Stimulated activated CD4-positive, alpha-beta T cell treated with anti-CD3 and anti-CD28 coated beads, Interleukin-4, amount 100 ng/mL, for 1 hour (primary cell): ENCODE measurements around the gene RTP5.

Source experiments
- DNase-seq: peaks from one replicate; pipeline ENCODE4 v3.0.0-alpha.2; 2020

Gene RTP5

GRCh38 chr2:241890524-241891235 is 21.2 kb downstream of the RTP5 start:
- DNase-seq, result no peak

GRCh38 chr2:241891315-241891987 is 21.9 kb downstream of the RTP5 start:
- DNase-seq, result no peak

- DNase-seq, result no peak
Observed at GRCh38 chr2:241891988-241892298, 22.4 kb downstream of the RTP5 start.

- no peak for DNase-seq
Observed at GRCh38 chr2:241892299-241893137, 23.0 kb downstream of the RTP5 start.

GRCh38 chr2:241893265-241893664 is 23.7 kb downstream of the RTP5 start:
- DNase-seq, result no peak

DNA sequence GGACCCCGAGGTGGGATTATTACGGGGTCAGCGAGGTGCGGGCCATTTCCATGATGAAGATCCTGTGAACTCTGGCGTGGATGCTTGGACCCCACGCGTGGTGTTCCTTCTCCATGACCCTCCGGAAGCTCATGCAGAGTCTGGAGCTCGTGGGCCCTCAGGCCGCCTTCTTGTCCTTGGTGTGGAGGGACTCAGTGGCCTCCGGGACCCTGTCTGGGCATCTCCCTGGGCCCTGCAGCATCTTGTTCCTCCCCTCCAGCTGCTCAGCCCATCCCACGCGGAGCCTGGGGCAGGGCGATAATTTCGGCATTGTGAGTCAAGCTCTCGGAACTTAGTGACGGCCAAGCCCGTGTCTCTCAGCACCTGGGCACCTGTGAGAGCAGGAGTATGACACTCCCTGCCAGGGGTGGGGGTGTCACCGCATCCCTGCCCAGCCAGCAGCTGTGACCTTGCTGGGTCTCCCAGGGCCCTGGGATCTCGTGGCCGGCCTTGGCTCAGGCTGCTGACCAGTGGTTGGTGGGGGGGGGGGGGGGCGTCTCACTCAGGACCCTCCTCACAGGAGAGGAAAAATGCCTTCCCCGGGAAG is 24.6 kb downstream of the RTP5 start:
- DNase-seq, result no peak

- no peak for DNase-seq
Observed at GRCh38 chr2:241894681-241895426, 25.3 kb downstream of the RTP5 start.

DNA sequence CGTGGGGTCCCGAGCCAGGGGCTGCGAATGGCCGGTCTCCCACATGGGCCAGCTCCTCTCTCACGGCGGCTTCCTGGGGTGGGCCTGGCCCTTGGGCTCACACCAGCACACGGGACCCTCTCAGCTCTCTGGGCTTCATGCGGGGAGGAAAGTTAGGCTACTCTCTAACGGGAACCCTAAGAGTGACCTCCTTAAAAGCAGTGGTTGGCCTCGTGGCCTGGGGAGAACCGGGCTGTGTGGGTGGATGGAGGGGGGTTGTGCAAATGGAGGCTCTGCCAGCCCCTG is 25.8 kb downstream of the RTP5 start:
- no peak for DNase-seq

DNA sequence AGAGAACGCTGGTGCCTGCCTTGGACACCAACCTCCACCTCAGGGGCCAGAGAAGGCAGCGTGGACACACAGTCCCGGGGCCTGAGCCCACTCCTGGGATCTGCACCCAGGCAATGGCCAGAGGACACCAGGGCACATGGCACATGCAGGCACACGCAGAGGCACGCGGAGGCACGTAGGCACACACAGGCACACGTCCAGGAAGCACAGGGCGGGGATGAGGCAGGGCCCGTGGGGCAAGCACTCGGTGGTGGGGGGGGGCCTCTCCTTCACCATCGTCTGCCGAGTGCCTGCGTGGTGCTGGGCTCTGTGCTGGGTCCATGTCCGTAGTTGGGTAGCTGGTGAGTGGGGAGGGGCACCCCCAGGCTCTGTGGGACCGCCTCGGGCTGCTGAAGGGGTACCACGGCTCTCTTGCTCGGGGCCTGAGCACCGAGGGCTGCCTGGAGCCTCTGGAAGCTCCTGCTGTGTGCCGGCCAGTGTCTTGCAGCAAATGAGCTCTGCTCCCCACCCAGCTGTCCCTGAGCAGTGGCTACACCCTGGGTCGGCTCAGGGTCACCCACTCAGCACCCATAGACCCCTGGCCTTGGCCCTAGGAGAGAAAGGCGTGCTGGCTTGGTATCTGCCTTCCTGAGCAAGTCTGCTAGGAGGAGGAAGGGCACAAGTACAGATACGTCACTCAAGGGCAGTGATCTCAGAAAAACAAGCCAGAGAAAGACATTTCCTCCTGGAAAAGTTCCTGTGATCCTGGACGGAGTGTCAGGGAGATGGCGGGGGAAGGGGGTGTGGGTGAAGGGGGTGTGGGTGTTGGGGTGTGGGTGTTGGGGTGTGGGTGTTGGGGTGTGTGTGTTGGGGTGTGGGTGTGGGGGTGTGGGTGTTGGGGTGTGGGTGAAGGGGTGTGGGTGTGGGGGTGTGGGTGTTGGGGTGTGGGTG is 26.4 kb downstream of the RTP5 start:
- DNase-seq, result no peak

- DNase-seq, result no peak
Observed at GRCh38 chr2:241896746-241897201, 27.2 kb downstream of the RTP5 start.

DNA sequence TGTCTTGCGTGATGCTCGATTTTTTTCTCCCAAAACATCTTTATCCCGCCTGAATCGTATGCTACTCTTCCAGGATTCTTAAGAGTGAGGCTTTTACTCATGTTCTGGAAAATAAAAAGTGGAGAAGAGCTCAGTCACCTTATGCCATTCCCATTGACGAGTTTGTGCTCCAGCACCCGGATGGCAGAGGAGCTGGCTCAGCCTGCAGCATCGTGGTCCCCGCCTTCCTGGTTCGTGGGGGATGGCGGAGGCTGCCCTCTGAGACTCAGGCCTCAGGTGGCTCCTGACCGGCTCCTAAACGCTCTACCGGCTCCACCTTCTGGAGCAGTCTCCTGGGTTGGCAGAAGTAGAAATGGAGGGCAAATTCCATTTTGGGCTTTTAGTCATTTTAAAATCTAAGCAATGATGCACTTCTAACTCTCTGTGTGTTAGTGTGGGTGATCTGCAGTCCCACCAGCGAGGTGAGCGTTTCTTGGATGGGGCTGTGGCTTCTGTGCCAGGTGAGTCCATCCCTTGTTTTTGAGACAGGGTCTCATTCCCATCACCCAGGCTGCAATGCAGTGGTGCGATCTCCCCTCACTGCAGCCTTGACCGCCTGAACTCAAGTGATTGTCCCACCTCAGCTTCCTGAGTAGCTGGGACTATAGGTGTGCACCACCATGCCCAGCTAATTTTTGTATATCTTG is 27.8 kb downstream of the RTP5 start:
- no peak for DNase-seq

DNA sequence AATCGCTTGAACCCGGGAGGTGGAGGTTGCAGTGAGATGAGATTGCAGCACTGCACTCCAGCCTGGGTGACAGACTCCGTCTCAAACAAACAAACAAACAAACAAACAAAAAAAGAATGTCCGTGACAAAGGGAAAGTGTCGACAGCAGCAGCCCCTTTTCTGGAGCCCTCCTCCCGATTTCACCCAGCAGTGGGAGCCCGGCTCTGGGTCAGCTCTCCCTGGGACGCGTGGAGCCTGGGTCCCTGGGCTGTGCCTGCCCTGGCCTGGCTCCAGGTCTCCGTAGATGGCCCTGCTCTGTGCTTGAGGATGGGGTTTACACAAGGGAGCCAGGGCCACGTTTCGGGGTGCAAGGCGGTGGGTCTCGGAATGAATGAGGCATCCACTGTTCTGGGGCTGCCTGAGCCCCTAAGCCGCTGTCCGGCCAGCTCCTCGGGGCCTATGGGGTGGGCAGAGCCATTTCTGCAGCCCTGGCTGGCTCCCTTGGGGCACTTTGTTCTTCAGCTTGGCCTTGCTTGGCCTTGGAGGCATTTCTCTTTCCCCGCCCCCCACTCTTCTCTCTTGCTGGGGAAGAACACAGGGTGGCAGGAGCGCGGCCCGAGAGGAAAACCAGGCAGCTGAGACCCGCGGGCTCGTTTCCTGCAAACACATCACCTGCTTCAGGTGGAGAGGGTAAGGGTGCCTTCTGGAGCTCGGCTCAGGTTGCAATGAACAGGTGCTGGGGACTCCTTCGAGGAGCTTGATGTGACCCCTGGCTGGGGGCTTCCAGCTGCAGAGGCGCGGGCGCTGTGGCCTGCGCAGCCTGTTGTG is 29.1 kb downstream of the RTP5 start:
- no peak for DNase-seq

DNA sequence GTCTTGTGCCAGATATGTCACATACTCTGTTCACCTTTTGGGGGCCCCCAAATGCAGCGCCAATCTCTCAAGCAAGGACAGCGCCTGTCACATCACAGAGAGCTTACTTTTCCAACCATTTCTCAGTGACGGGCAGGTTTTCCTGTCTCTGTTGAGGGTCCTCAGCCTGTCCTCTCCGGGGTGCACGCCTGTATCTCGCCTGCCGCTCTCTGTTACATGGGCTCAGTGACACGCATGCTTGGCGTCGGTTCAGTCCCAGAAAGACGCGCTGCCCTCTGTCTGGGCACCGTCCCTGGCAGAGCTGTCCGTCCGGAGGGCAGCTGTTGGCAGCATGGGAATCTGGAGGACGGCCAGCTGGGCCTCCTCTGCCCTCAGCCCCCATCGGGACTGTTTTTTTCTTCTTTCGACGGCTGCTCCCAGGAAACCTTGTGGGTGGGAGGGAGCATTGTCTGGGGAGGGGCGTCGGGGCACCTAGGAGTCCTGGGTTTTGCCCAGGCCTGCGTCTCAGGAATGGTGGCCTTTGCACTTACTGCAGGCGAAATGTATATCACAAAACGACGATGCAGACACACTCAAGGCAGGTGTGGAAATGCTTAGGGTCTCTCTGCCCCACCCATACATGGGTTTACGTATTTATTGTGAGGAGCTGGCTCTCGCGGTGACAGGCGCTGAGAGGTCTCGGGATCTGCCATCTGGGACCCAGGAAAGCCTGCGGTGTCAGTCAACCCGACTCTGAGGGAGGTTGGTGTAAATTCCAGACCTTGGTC is 30.9 kb downstream of the RTP5 start:
- DNase-seq, result no peak

- no peak for DNase-seq
Observed at GRCh38 chr2:241901018-241901380, 31.5 kb downstream of the RTP5 start.

DNA sequence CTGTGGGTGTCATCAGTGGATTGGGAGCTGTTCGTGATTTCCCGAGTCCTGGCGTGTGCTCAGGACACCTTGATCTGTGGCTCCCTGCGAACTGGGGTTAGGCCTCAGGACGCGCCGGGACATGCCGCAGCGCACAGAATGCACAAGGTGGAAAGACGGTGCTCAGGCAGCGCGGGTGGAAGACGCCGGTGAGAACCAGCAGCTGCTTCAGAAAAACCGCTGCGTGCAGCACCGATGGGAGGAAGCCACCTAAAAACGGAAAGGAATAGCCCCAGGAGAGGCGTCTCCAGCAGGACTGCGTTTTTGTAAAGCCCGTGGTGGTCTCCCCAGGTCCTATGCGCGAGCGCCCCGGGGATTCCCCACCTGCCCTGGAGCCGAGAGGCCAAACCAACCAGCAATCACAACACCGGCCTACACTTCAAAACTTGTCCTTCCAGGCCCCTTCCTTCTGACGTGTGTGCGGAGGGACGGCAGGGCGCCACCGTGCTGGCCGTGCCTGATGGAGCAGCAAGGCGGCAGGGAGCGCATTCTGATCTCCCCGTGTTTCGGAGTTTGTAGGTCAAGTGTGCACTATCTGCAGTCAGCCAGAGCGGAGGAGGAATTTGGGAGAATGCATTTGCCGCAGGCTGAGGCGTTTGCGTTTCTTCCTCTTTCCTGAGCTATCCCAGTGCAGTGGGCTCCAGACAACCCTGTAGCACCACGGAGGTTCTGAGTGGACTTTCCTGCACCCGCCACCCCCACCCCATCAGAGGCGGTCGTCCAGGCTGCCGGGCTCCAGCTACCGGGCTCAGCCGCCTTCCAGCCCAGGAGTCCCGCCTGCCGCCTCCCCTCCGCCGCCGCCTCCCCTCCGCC is 32.2 kb downstream of the RTP5 start:
- no peak for DNase-seq

- no peak for DNase-seq
Observed at GRCh38 chr2:241902357-241902991, 32.9 kb downstream of the RTP5 start.

DNA sequence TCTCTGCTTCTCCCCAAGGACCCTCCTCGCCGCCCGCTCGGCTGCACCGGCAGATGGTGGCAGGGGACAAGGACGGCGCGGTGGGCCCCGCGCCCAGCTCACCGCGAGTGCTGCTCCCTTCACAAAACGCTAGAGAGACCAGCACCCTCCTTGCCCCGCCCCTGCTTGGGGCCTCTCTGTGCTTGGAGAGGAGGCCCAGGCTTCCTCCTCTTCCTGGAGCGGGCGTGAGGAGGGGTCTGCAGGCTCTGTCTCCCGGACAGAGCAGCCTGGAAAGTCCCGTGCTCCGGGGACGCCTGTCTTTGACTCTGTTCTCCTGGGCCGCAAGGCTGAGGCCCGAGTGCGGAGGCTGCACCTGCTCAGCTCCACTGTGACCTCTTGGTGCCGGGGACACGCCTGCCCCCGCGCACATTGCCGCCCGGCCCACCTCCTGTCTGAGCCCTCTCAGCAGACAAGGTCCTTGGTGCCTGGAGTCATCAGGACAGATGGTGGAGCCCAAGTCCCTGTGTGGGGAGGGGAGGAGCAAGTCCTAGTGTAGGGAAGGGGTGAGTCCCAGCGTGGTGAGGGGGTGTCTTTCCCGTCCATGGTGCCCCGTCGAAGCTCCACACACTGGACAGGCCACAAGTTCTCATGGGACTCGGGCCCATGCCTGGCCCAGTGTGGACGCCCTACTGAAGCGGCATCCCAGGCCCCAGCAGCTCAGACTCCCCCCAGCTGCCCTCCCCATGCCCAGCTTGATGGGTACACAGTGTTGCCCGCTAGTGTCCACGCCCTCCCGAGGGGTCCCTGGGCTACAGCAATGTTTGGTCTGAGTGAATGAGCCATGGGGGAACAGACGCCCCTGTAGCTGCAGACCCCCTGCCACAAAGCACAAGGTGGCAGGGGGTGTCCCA is 33.8 kb downstream of the RTP5 start:
- DNase-seq, result no peak
